HTR-8/SVneo (cell line): ENCODE measurements around the gene UBE3C.

Source experiments
- DNase-seq: peaks from one replicate; pipeline ENCODE4 v3.0.0; 2011; ENCODE audit warnings: low spot score, mixed read lengths; ENCODE audit not compliant: insufficient read length
- FAIRE-seq: peaks from 2 replicates; lab custom pipeline; 2011; peaks lifted over from hg19 to GRCh38; lab: Jason Lieb, UNC

Gene UBE3C

GRCh38 chr7:157281221-157281998 lies 142.7 kb downstream of the UBE3C start:
- DNase-seq (no peak), FAIRE-seq (no peak)

- no peak for DNase-seq
- no peak for FAIRE-seq
Observed at GRCh38 chr7:157282141-157282801, 143.5 kb downstream of the UBE3C start.

DNA sequence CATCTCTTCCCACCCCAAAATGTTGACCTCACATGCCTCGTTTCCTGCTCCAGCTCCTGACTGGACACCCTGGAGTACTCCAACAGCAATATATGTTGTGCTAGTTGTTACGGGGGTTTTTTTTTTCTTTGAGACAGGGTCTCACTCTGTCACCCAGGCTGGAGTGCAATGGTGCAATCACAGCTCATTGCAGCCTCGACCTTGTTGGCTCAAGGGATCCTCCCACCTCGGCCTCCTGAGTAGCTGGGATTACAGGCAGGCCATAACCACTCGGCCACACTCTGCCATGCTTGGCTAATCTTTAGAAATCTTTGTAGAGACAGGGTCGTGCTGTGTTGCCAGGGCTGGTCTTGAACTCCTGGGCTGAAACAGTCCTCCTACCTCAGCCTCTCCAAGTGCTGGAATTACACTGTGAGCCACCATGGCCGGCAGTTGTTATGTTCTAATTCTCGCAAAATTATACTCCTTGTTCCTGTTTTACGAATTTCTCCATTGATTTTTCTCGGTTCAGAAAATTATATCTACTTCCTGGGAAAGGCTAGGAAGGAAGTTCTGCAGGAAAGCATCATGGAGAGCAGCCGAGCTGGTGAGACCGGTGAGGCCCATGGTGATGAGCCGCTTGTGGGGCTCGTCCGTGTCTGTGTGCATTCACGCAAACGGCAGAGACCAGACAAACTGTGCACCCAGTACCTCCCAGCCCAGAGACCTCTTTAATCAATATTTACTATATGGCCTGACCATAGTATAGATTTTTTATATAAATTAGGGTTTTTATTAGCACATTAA lies 145.7 kb downstream of the UBE3C start:
- FAIRE-seq (no peak), DNase-seq (no peak)

GRCh38 chr7:157291404-157292080 lies 152.8 kb downstream of the UBE3C start:
- FAIRE-seq, result no peak

DNA sequence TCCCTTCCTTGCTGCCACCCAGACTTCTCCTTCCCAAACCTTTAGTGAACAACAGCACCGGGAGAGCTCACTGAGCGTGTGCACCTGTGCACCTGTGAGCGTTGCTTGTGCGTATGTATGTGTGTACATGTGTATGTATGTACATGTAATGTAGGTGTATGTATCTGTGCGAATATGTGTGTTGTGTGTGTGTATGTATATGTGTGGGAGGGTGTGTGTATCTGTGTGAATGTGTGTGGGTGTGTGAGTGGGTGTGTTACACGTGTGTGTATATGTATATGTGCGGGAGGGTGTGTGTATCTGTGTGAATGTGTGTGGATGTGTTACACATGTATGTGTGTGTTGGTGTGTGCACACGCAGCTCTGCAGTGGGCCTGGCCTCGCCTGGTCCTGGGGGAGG lies 153.5 kb downstream of the UBE3C start:
- FAIRE-seq (no peak), DNase-seq (no peak)

More at GRCh38 chr7:157291404-157292080, 152.8 kb downstream of the UBE3C start:
- no peak for DNase-seq

GRCh38 chr7:157292770-157293412 lies 154.2 kb downstream of the UBE3C start:
- DNase-seq, result no peak
- FAIRE-seq, result no peak

GRCh38 chr7:157293413-157293788 lies 154.7 kb downstream of the UBE3C start:
- DNase-seq, result no peak
- FAIRE-seq, result no peak

DNA sequence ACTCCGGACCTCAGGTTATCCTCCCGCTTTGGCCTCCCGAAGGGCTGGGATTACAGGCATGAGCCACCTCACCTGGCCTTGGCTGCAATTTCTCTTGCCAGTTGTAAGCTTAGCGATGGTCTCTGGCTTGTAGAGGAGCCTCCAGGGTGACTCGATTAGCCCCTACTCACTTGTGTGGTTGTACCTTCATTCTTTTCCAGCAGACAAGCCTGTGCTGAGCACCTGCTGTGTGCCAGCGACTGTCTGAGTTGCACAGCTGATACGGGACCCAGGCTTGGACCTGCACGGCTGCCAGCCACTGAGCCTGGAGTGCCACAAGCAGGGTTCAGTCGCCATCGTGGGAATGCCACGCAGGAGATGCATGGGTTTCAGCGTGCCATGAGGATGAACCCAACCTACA lies 156.0 kb downstream of the UBE3C start:
- FAIRE-seq (no peak), DNase-seq (no peak)

DNA sequence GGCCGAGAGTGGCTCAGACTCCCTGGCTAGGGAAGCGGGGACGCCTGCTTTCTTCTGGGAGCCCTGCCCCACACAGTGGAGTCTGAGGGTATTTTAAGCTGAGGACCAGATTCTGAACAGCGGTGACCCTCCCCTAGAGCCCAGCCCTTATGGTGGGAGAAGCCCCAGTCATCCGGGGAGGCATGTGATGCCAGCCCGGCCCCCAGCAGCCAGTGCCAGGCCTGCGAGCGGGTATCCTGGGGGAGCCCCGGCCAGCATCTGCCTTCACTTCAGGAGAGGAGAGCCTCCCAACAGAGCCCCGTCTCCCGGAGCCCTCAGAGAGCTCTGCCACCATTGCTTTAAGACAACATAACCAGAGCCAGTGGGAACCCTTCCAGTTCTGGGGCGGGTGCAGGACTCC lies 156.6 kb downstream of the UBE3C start:
- FAIRE-seq, result no peak

DNA sequence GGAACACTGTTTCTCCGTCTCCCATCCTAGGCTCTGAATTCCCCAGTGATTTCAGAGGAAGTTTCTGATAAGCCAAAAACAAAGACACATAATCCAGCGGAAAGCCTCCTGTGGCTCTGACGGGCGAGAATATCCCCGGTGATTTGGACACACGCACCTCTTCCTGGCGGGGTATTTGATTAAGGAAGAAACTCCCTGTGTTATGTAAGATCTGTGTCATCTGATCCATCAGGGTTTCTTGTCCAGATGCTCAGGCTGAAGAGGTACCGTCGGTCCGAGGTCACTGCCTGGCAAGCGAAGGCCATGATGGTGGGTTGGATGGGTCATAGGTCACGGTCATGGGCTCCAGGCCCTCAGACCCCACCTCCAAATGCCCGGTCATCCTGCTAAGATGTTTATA lies 158.5 kb downstream of the UBE3C start:
- no peak for FAIRE-seq
- no peak for DNase-seq

More for the DNA sequence above, 156.6 kb downstream of the UBE3C start:
- DNase-seq, result no peak

- no peak for DNase-seq
- no peak for FAIRE-seq
Observed at GRCh38 chr7:157299317-157299612, 160.5 kb downstream of the UBE3C start.

DNA sequence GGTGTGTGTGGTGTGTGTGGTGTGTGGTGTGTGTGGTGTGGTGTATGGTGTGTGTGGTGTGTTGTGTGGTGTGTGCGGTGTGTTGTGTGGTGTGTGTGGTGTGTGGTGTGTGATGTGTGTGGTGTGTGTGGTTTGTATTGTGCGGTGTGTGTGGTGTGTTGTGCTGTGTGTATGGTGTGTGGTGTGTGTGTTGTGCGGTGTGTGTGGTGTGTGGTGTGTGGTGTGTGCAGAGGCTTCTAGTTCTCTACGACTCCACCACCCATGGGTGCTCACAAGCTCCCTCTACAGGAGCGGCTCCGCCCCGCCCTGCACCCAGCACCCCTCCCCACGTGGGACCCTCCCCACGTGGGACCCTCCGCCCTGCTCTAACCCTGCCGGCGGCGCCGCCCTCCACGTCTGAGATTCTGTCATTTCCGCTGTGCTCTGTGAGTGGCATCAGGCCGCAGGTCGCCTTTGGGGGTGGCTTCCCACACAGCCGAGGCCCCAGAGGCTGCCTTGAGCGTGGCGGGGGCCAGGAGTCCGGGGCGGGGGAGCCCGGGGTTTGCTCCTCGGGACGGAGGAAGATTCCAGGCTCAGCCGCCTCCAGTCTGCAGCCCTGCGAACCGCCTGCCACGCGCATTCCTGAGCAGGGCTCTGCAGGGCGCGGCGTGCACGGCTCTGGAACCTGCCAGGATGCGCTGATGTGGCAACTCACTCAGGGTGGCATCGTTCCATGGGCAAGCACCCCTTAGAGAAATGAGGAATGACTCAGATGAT lies 161.1 kb downstream of the UBE3C start:
- DNase-seq (no peak), FAIRE-seq (peak; percentile 99)

GRCh38 chr7:157300369-157300825 lies 161.7 kb downstream of the UBE3C start:
- DNase-seq (no peak), FAIRE-seq (no peak)

GRCh38 chr7:157301610-157302120 lies 162.9 kb downstream of the UBE3C start:
- DNase-seq, result no peak
- FAIRE-seq, result no peak

DNA sequence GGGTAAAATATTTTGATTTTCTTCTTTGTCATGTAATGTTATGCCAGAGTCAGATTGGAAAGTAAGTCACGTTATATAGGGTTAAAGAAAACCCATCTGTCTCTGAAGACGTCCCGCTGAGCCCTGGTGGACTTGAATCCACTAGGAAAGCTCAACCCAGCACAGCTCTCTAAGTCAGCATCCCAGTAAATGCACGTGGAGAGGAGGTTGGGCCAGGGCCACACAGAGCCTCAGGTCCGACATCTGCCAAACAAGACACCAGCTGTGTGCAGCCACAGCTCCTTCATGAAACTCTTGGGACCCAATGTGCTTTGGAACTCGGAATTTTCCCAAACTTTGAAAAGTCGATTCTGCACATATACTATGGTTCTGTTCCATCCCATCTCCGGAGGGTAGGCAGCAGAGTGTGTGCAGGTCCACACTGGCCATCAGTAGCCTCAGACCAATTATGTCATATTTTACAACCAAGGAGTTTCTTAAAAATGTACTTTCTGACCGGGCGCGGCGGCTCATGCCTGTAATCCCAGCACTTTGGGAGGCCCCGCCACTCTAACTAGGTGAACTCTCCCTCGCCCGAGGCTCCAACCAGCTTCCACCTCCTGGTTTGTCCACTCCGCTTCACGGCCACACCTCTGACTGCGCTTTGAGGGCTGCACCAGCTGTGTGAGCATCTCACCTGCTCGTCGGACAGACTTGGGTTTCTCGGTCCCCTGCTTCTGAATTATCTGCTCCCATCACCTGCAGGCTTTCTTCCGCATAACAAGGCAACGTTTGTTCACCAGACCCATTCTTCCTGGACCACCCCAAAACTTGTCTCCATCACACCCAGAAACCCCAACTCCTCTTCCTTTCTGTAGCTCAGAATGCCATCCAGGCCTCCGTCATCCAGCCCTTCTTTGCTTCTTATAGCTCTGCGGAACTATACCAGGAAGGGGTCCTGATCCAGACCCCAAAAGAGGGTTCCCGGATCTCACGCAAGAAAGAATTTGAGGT lies 168.4 kb downstream of the UBE3C start:
- FAIRE-seq (no peak), DNase-seq (no peak)

GRCh38 chr7:157309988-157310668 lies 171.4 kb downstream of the UBE3C start:
- FAIRE-seq, result no peak
- DNase-seq, result peak; percentile 75

GRCh38 chr7:157310676-157311185 lies 172.0 kb downstream of the UBE3C start:
- DNase-seq (no peak), FAIRE-seq (no peak)
